C4-2B (cell line): Measurements from ENCODE around the gene NHP2.

Source experiments
- ZFX ChIP-seq: fragments of 450-650 bp; IDR thresholded peaks from 2 replicates; pipeline ENCODE4 v1.6.1; 2017
- TF ChIP-seq, protein P1 (sequence below): fragments of 450-650 bp; conservative IDR thresholded peaks from 2 replicates; pipeline ENCODE4 v1.5.1; 2017; ENCODE audit warnings: mild to moderate bottlenecking

DNA sequence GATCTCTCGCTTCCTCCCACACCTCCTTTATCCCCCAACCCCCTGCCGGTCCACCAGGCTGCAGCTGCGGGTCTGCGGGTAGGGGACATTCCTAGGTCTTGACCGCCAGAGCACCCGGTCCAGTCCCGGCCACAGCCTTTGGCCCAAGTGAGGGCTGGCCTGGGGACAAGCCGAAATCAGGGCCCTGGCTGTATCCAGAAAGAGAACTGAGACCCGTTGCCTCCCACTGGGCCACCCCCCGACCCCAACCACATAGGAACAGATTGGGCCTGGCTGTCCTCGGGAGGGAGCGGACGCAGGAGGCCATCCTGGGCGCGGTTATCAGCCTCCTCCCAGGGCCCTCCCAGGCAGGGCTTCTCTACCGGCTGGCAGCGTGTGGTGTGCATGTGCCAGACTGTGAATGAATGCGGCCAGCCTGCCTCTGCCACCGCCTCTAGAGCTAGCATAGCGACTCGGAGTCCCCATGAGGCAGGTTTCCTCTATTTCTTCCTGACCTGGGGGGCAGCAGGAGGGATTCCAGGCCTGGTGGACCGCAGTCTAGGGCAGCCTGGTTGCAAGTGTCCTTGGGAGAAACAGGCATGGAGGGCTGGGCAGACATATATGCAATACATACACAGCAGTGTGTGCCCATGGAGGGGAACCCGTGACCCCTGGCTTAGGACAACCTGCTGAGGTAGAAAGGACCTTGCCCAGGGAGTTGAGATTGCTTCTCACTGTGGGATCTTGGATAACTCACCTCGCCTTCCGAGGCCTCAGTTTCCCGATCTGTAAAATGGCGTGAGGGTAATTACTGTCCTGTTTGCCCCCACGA lies 39.2 kb downstream of the NHP2 start:
- TF ChIP-seq, protein P1, sequence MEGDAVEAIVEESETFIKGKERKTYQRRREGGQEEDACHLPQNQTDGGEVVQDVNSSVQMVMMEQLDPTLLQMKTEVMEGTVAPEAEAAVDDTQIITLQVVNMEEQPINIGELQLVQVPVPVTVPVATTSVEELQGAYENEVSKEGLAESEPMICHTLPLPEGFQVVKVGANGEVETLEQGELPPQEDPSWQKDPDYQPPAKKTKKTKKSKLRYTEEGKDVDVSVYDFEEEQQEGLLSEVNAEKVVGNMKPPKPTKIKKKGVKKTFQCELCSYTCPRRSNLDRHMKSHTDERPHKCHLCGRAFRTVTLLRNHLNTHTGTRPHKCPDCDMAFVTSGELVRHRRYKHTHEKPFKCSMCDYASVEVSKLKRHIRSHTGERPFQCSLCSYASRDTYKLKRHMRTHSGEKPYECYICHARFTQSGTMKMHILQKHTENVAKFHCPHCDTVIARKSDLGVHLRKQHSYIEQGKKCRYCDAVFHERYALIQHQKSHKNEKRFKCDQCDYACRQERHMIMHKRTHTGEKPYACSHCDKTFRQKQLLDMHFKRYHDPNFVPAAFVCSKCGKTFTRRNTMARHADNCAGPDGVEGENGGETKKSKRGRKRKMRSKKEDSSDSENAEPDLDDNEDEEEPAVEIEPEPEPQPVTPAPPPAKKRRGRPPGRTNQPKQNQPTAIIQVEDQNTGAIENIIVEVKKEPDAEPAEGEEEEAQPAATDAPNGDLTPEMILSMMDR = no peak
- no peak for TF ChIP-seq ZFX
